ENCODE results near the gene SERPINB2.
"Not testable (repeated sequence)": the region's sequence is repeated elsewhere in the genome, so short reads cannot be mapped to it uniquely, and the experiment has no call there.

SERPINB2 gene

DNA sequence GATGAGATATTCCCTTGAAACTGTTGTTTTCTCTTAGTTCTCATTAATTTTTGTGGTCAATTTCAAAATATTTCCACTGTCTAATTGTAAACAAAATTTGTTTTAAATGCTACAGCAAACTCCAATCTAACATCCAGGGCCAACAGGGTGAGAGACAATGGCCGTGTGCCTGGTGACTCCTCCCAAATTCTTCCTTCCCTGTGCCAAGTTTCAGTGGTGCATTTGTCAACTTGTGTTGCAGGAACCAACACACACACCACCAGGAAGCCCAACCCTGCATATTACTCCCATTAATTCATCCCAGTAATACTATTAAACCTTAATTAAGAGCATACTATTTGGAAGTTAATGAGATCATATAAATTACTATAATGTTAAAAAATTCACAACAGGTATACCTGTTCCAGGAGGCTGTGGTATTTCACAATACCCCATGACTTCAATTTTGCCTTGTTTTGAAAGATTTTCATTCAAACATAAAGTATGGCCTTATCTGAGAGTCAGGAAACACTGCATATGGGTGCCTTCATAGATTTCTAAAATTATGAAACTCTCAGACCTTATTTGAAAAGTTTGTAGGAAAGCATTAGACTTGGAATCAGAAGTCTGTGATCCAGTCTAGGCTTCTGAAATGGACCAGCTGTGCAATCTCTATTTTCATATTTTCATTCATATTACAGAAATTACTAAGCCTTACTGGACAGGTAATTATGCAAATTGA, 1.1 kb downstream of the SERPINB2 start:
- peak; percentile 9 for DNase-seq (ENCODE audit: low read depth)

DNA sequence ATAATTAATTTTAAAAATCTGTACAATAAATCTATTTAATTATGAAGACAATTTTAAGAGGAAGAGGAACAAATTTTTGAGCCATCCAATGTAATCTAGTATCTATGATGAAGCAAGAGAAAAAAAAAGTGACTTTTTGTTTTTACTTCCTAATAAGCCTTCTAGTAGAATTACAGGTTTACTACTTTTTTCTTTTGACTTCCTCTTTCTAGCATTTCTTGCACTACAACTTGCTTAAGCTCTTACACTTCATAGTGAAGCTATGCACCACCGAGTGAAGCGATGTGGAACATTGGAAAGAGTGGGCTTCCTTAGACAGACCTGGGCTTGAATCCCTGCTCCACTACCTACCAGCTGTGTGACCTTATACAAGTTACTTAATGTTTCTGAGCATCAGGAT, 2.1 kb downstream of the SERPINB2 start:
- DNase-seq (ENCODE audit: low read depth), result no peak

DNA sequence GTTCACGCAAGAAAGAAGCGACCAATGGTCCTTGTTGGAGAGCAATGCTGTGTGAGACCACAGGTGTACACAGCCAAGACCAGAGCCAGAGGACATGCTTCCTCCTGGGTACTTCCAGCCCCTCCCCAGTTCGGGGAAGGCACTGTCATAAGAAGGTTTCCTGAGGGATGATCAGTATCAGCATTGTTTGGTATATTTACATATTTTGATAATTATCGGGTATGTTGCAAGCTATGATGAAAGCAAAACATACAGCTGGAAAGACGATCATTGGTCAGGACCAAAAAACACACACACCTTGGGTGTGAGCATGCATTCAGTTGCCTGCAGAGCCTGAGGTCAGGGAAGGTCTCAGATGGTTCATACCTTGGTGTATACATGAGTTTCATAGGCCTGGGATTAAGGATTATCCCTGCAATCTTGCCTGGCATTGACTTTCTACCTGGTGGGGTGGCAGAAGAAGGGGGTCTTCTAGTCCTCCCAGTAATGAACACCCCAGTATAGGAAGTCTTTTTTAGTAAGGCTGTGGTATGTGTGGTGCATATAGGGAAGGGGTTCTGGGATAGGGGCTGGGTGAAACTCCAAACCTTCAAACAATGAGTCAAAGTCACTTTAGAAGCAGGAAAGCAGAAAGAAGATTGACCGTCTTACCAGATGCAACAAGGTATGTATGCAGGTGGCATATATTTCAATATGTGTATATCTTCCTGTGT, 2.9 kb downstream of the SERPINB2 start:
- DNase-seq (ENCODE audit: low read depth), result no peak

DNA sequence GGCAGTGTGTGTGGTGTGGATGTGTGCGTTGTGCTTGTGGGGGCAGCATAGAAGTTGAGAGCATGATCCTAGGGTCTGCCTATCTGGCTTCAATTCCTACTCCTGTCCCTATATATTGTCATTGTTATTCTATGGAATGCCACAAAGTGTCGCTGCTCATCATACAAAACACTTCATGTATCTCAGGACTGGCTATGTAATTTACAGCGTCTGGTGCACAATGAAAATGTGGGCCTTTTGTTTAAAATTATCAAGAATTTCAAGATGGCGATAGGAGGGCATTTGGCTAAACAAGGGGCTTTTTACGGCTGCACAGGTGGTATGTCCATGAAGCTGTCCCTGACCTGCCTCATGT, 3.4 kb downstream of the SERPINB2 start:
- DNase-seq (ENCODE audit: low read depth), result peak; percentile 65

DNA sequence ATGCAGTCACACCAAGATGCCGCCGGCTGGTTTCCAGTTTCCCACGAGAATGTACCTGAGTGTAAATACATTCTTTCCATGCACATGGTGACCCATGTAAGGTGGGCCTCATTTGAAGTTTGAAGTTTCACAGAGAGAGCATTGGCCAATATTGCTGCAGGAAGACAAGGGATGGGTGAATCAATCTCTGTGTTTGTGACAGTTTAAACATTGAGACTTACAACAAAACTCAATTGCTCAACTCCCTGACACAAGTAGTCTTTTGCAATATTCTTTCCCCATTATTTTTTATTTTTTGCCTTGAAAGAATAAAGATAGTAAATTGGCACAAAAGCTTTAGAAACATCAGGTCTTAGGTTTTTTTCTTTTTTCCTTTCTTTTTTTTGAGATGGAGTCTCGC, 5.1 kb downstream of the SERPINB2 start:
- DNase-seq (ENCODE audit: low read depth), result no peak

DNA sequence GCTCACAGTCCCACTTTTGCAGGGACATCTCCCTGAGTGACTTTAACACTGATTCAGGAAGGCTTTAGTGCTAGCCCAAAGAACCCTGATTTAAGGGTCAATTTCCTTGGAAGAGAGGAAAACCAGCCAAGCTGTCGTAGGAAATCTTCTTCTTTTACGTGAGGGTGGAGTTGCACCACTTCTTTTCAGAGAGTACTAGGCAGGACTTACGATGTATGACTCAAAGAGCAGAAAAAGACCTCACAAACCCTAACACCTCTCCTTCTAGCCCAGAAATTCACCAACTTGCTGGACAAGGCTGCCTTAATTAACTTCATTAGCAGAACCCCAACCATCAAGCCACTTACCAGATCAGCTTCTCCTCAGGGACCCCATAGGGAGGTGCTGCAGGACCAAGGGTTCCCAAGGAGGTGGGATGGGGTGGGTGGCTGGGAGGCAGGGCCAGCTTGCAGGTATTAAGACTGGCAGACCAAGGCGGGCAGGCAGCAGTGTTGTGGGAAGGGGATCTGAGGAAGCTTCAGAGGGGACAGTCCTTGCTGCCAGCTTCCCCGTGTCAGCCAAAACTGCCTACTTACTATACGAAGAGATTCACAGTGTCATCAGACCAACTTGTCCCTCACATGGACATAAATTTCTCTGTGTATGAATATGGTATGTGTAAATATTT, 6.7 kb downstream of the SERPINB2 start:
- no peak for DNase-seq (ENCODE audit: low read depth)

DNA sequence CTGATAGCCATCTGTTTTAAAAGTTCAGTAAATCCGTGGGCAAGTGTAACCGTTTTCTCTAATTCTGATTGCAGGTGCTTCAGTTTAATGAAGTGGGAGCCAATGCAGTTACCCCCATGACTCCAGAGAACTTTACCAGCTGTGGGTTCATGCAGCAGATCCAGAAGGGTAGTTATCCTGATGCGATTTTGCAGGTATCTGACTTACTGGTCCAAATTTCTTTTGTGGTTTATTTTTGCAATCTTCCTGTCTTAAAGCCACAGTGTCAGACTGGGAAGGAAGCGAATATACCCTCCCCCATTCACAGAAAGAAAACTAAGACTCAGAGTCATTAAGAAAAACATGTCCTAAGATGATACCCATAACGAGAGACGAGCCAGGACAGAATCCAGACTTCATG, 7.7 kb downstream of the SERPINB2 start:
- no peak for DNase-seq (ENCODE audit: low read depth)

DNA sequence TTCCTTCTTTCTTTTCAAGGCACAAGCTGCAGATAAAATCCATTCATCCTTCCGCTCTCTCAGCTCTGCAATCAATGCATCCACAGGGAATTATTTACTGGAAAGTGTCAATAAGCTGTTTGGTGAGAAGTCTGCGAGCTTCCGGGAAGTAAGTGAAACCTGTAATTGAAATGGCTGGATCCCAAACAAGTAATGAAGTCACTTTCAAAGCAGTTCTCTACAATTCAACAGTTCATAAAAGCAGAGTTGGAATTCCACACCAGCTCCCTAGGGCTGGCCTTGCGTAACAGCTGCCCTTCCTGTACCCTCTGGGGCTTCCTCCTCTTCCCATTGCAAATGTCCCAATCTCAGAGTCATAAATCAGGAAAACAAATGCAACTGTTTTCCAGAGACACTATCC, 9.6 kb downstream of the SERPINB2 start:
- peak; percentile 56 for DNase-seq (ENCODE audit: low read depth)

DNA sequence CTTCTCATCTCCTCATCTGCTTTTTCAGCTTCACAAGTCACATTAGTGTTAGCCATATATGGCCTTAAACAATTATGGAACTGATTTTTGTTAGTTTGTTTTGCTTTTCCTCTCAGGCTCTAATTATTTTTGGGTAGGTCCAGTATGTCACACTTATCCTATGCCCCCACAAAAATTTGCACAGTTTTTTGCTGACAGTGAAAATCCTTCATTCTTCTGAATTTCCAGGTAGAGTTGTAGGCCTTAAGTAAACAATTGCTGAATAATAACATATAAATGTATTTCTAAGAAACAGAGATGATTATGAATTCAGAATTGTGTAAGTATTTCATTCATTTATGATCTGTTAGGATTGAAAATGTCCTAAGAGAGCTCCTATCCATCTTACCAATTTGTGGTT, 11.7 kb downstream of the SERPINB2 start:
- no peak for DNase-seq (ENCODE audit: low read depth)

DNA sequence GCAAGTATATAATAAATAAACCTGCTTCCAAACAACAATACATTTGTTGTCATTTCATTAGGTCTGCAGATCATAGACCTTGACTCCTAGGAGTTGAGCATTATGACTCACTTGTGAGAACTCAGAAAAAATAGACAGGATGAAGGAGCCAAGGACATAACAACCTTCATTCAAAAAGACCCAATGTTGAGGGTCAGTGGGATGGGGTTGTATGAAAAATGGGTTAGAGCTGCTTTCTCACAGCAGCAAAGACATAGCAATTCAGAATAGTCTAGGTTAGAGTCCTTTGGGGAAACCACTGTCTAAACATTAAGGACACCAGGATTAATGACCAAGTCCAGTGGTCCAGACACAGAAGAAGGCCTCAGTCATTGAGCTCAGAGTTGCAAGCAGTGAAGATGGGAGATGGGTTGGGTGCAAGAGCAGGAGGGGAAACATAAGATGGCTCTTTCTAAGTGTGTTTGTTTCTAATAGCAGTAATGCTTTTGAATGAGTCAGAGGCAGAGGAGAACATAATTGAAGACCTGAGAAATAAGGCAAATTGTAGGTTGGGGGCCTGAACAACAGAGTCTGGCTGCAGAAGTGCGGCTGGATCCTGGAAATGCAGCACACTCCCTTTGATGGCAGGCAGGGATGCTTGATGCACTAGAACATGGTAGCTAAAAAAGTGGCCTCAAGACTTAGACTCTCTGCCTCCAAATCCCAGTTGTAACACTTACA, 16.5 kb downstream of the SERPINB2 start:
- DNase-seq (ENCODE audit: low read depth), result no peak

DNA sequence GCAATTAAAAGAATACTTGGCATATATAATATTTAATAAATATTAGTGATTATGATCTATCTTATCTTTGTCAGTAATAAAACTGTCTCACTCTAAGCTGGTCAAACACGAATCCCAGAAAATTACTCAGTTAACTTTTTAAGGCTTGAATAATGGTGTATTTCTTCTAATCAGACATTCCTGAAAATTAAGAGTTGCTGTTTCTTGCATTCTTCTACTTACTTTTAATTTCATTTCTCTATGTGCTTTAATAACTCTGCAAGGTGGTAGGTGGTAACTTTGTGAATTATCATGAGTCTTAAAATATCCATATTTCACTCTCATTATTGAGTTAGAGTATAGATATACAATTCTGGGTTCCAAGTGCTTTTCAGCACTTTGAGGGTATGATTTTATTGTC, 17.2 kb downstream of the SERPINB2 start:
- no peak for DNase-seq (ENCODE audit: low read depth)

DNA sequence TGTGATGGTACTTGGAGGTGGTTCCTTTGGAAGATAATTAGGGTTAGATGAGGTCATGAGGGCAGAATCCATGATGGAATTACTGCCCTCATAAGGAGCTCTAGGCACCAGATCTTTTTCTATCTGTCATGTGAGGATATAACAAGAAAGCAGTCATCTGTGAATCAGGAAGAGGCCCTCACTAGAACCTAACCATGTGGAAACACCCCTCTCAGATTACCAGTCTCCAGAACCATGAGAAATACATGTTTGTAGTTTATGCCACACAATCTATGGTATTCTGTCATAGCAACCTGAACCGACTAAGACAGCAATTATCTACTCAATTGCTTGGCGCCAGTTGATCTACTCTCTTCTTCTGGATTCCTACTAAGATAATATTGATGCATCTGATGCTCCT, 17.9 kb downstream of the SERPINB2 start:
- no peak for DNase-seq (ENCODE audit: low read depth)

DNA sequence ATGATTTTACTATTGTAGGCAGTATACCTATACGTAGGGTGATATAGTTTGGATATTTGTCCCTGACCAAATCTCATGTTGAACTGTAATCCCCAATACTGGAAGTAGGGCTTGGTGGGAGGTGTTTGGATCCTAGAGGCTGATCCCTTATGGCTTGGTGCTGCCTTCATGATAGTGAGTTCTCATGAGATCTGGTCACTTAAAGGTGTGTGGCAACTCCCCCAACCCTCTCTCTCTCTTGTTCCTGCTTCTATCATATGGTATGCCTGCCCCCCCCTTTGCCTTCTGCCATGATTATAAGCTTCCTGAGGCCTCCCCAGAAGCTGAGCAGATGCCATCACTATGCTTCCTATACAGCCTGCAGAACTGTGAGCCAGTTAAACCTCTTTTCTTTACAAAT, 18.6 kb downstream of the SERPINB2 start:
- no peak for DNase-seq (ENCODE audit: low read depth)

DNA sequence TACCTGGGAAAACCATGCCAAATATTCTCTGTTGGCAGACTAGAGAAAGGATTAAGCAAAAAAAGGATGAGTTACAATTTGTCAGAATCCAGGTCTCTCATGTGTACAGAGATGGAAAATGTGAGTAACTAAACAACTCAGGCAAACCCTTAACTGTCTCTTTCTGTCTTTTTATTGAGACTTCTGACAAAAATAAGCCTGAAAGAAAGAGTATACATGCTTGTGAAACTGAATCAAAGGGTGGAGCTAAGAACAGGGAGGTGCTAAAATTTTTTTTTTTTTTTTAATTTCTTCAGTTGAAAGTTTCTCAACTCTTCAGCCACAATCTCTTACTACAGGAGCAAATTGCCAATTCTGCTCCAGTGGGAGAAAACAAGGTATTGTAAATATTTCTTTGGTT, 20.2 kb downstream of the SERPINB2 start, which contains the start of gene SERPINB10:
Gene SERPINB10 (plus strand): TSS at position 295 of the 400 bp plus-strand sequence. CDS start 7,553 bp downstream, outside the sequence.
- DNase-seq (ENCODE audit: low read depth), result no peak

DNA sequence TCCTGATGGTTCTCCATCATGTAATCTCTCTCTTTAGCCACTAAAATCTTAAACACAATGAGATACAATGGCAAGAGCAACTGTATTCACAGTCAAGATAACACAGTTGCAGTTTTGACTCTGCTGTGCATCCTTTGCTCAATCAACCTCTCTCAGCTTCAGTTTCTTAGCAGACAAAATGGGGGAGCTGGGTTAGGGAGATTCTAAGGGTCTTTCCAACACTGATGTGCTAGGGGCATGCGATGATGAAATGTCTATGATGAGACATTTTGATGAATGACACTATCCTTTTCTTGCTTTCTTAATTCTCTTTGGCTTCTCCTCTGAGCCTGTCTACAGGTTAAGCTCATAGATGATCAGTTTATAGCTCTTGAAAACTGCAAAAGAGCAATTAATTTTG, 21.4 kb downstream of the SERPINB2 start:
- DNase-seq (ENCODE audit: low read depth), result no peak

DNA sequence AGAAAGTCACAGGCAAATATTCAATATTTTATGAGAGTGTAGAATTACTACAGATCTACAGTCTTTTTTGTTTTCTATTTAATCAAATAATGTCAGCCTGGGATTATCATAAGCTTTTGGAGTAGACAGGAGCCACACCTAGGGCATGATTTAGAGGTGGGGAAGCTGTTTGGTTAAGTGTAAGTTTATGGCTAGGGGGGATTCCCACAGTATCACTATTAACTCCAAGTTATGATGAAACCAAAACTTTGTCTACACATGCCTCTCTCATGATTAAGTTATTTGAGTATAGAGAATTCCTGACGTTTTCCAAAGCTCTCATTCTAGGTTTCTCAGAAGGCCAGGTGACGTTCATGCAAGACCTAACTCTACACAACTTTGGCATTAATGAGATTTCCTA, 22.4 kb downstream of the SERPINB2 start:
- DNase-seq (ENCODE audit: low read depth), result no peak

DNA sequence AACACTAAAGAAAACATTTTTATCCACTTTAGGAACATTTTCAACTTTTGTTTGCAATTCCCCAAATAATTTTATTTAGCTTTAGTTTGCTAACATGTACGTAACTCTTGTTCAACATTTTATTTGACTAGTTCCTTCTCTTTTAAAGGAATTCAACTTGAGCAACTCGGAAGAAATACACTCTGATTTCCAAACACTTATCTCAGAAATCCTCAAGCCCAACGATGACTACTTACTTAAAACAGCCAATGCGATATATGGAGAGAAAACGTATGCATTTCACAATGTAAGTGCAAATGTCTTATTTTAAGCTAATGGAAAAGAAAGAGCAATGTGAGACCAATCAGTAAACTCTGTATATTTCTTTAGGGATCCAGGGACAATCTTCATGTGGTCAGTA, 30.3 kb downstream of the SERPINB2 start:
- DNase-seq (ENCODE audit: low read depth), result no peak

DNA sequence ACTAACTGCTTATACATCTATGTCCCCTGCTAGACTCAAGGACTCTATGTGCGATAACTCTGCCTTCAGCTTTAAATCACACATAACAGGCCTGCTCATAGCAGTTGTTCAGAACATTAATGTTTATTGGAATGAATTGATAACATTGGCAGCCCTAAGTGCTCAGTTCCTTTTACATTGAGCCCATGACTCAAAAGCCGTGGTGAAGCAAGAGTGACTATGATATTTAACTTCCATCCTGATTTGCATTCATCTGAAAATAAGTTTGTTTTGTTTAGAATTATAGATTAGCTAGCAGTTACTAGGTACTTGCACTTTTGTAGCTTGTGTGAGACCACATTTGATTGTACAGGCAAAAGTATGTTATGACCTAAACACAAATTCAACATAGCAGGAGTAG, 34.5 kb downstream of the SERPINB2 start:
- DNase-seq (ENCODE audit: low read depth), result no peak

DNA sequence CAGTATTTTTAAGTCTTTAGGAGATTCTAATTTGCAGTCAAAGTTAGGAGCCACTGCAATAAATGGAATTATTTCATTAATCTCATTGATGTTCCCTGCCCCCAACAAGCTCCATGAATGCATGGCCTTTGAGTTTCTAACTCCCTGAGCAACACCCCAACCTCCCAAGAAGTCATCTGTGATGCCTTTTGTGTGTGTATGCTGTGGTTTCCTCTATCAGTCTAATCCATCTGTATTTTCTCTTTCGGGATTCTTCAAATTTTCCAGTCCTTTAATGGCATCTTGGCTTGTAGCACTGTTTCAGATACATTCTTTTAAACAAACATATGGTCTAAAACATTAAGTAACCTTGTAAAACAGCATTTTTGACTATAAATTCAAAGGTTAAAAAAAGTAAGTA, 37.0 kb downstream of the SERPINB2 start:
- peak; percentile 87 for DNase-seq (ENCODE audit: low read depth)

DNA sequence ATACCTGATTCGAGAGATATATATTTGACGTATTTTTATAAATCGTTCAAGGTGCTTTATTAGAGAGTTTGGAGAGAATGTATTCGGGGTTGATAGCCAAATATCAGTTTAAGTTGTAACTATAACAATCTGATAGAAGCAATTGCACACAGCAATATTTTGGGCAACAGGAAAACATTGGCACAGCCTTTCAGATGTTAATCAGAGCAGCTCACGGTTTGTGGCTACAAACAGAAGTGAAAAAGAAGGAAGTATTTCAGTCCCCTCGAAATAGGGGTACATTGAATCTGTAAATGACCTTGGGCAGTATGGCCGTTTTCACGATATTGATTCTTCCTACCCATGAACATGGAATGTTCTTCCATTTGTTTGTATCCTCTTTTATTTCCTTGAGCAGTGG, 40.8 kb downstream of the SERPINB2 start:
- no peak for DNase-seq (ENCODE audit: low read depth)

DNA sequence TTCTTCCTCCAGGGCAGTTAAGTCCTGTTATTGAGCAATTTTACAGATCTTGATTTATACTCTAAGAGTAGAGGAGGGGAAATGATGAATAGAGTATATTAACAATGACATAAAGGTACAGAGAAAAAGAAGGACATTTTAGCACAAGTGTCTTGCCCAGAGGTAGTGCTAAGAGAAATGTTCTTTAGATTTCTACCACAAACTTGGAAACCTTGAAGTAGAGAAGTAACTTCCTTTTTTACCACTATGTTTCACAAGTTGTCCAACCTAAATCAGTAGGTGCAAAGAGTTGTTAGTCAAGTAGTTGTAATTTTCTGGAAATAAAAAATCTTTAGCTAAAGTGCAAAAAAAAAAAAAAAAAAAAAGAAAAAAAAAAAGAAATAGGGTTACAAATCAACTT, 41.9 kb downstream of the SERPINB2 start:
- not testable (repeated sequence) for DNase-seq (ENCODE audit: low read depth)

DNA sequence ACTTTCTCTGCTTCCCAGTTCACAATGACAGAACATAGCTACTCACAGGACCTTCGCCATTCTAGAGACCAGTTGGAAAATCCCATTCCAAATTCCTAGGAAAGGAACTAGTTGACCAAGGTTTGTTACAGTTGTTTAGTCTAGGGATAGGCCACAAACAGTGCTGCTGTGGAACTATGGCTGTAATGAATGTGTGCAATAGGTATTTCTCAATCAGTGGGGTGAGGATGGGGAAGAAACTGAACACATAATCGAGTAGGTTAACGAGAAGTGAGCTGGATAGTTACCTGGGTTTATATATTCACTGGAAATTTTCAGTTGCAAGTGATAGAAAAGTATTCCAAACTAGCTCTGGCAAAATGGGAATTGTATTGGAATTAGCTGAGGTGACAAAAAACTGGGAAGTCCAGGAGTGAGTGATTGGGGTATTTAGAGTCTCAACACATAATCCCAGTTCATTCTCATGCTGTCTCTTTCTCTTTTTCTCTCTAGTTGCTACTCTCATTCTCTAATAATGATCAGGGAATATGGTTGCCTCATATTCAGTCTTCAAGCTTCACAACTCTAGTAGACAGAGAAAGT, 43.4 kb downstream of the SERPINB2 start:
- no peak for DNase-seq (ENCODE audit: low read depth)
